ENCODE data around the gene ABCA13.

The ABCA13 gene

GRCh38 chr7:48245751-48246472 is 74.7 kb downstream of the ABCA13 start:
- no peak for DNase-seq (ENCODE audit: low read depth in 3 of 3)

GRCh38 chr7:48249166-48249565 is 77.9 kb downstream of the ABCA13 start:
- DNase-seq (ENCODE audit: low read depth in 3 of 3): no peak

- DNase-seq (ENCODE audit: low read depth in 3 of 3): no peak
These were observed 79.2 kb downstream of the ABCA13 start for GRCh38 chr7:48250441-48250951.

- no peak for DNase-seq (ENCODE audit: low read depth in 3 of 3)
These were observed 80.5 kb downstream of the ABCA13 start for GRCh38 chr7:48251766-48252165.

- DNase-seq (ENCODE audit: low read depth in 3 of 3): no peak
These were observed 81.7 kb downstream of the ABCA13 start for GRCh38 chr7:48252995-48253394.

GRCh38 chr7:48255046-48255445 is 83.8 kb downstream of the ABCA13 start:
- no peak for DNase-seq (ENCODE audit: low read depth in 3 of 3)

- no peak for DNase-seq (ENCODE audit: low read depth in 3 of 3)
These were observed 88.4 kb downstream of the ABCA13 start for GRCh38 chr7:48259463-48260280.

- no peak for DNase-seq (ENCODE audit: low read depth in 3 of 3)
These were observed 90.4 kb downstream of the ABCA13 start for GRCh38 chr7:48261696-48262095.

GRCh38 chr7:48262606-48263310 is 91.5 kb downstream of the ABCA13 start:
- DNase-seq (ENCODE audit: low read depth in 3 of 3): no peak

- no peak for DNase-seq (ENCODE audit: low read depth in 3 of 3)
These were observed 92.0 kb downstream of the ABCA13 start for GRCh38 chr7:48263311-48263650.

- no peak for DNase-seq (ENCODE audit: low read depth in 3 of 3)
These were observed 97.8 kb downstream of the ABCA13 start for GRCh38 chr7:48269066-48269465.

GRCh38 chr7:48274662-48275061 is 103.4 kb downstream of the ABCA13 start:
- DNase-seq (ENCODE audit: low read depth in 3 of 3): no peak

GRCh38 chr7:48279420-48279819 is 108.2 kb downstream of the ABCA13 start:
- DNase-seq (ENCODE audit: low read depth in 3 of 3): no peak

- no peak for DNase-seq (ENCODE audit: low read depth in 3 of 3)
These were observed 108.8 kb downstream of the ABCA13 start for GRCh38 chr7:48280100-48280499.

- DNase-seq (ENCODE audit: low read depth in 3 of 3): no peak
These were observed 114.1 kb downstream of the ABCA13 start for GRCh38 chr7:48285373-48285772.

- DNase-seq (ENCODE audit: low read depth in 3 of 3): no peak
These were observed 115.6 kb downstream of the ABCA13 start for GRCh38 chr7:48286836-48287235.

- no peak for DNase-seq (ENCODE audit: low read depth in 3 of 3)
These were observed 118.4 kb downstream of the ABCA13 start for GRCh38 chr7:48289656-48290055.

GRCh38 chr7:48292949-48293348 is 121.7 kb downstream of the ABCA13 start:
- no peak for DNase-seq (ENCODE audit: low read depth in 3 of 3)

- DNase-seq (ENCODE audit: low read depth in 3 of 3): no peak
These were observed 124.2 kb downstream of the ABCA13 start for GRCh38 chr7:48295296-48295971.

- DNase-seq (ENCODE audit: low read depth in 3 of 3): no peak
These were observed 125.7 kb downstream of the ABCA13 start for GRCh38 chr7:48296966-48297365.

GRCh38 chr7:48298779-48299178 is 127.5 kb downstream of the ABCA13 start:
- DNase-seq (ENCODE audit: low read depth in 3 of 3): no peak

Data from stimulated activated CD4-positive, alpha-beta T cell treated with anti-CD3 and anti-CD28 coated beads, TNF-alpha, amount 100 ng/mL, for 4 hours (primary cell).